Stimulated activated CD8-positive, alpha-beta memory T cell treated with anti-CD3 and anti-CD28 coated beads, Interleukin-12 subunit alpha, Interleukin-12 subunit beta, amount 100 ng/mL, for 24 hours (primary cell): ENCODE results near the gene HCRTR1.

Experiments
- DNase-seq: peaks from one replicate; pipeline ENCODE4 v3.0.0-alpha.2; 2020; ENCODE audit errors: extremely low read depth

HCRTR1 gene

DNA sequence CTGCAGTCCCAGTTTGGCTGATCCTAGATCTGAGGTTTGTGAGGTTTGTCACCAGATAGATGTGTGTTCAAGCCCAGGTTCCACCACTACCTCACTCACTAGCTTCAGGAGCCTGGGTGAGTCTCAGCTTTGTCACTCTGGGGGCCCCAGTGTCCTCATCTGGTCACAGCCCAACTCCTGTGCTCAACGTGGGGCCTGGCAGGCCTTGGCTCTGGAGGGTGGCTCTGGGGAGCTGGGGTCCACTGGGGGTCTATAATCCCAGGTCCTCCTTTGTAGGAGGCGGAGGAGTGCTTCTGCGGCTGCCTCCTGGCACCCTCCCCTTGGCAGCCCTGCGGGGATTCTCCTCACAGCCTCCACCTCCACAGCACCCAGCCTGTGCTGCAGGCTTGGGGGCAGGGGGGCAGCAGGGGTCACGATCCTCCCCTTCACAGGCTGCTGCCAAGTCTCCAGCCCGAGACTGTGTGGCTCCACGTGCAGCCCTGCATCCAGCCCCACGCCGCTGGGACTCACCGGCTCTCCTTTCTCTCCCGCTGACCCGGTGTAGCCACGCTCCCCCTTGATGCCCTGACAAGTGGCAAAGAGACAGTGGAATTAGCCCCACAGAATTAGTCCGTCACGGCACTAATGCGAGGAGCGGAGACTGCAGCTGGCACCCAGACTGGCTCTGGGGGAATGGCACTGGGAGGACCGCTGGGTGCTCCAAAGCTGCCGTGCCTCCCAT lies 49.7 kb downstream of the HCRTR1 start:
- no peak for DNase-seq

DNA sequence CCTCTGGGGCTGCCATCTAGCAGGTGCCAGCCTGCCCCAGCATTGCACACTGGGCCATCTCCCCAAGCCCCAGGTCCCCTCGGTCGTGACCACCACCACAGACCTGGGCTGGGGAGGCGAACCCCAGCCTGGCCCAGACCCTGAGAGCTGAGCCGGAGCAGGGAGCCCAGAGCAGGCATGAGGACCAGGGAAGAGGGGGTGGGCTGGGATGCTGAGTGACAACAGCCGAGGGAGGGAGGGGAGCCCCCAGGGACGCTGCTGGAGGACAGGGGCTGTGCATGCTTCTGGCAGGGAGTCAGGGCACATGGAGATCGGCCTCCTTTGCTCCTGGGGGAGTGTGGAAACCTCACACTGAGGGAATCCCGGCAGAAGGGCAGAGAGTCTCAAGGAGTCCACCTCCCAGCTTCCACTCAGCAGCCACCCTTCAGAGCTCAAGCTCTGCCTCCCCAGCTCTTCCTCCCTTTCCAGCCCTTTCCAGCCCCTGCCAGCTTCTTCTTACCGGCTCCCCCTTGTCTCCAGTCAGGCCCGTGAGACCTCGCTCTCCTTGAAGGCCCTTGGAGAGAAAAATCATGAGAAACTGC lies 50.9 kb downstream of the HCRTR1 start:
- no peak for DNase-seq

DNA sequence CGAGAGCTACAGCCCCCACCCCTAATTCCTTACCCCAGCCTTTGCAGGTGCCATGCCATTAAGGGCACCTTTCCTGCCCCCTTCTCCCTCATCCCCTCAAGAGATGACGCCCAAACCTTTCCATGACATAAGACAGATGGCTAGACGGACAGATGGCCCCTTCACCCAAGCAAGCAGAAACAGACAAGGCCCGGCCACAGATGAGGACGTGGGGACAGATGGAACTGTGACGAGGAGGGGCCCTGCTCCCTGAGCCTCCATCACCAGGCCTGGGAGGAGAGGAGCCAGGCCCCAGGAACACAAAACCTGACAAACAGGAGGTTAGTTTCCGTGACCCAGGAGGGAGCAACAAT lies 51.9 kb downstream of the HCRTR1 start:
- no peak for DNase-seq

DNA sequence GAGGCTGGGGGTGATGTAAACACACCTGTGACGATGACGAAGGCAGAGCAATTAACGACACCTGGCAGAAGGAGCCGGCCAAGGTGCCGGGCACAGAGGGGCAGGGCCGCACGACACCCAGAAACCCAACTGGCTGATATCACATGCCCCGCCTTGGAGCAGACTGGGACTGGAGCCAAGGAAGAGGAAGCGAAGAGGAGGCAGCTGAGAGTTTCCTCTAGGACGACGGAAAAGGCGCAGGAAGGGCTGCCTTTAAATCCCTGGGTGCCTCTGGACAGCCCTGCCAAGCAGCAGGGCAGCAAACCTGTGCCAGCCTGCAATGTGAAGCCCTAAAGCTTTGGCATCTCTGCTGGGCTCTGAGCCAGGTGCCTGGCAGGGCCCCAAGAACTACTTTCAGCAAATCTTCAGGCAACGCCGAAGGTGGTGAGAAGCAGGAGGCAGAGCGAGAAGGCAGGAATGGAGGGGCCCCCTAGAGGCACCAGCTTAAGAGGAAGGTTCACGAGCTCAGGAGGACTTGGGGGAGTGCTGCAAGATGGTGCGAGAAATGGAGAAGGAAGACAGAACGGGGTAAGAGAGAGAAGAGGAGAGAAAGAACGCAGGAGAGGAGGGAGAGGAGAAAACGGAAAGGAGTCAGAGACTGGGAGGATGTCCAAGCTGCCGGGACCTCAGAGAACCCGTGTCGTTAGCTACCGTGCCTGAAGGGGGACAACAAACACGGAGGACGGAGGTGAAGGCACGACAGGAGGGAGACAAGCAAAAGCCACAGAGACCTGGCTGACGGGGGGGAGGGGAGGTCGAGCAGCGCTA lies 52.5 kb downstream of the HCRTR1 start:
- no peak for DNase-seq

DNA sequence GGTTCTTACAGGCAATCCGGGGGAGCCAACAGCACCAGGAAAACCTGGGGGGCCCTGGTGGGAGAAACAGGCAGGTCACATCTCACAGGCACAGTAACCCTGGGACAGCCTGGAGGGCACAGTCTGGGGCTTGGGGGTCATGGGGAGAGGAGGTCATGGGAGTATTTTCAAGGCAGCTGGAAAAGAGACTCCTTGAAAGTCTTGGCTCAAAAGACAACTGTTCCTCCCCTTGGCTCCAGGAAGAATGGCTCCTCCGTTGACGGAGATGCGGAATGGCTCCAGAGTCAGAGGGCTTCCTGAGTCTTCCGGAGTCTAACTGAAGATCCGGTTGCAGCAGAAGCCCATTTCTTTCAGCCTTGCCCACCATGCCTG lies 53.1 kb downstream of the HCRTR1 start:
- no peak for DNase-seq

DNA sequence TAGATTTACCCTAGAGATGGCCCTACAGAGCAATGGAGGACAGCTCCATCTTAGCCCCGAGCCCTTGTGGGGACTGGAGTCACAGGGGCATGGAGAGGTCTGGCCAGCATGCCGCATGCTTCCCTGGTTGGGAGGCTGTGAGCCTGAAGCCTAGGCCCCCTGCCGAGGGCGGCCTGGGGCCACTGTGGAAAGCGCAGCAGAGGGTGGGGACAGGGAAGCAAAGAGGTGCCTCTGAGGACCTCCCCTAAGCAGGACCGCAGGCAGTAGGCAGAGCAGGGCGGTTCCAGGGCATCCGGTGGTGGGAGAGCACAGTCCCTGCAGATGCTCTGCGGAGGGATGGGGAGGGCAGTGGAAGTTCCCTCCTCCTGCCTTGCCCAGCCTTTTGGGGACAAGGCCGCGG lies 53.7 kb downstream of the HCRTR1 start:
- DNase-seq, result no peak

DNA sequence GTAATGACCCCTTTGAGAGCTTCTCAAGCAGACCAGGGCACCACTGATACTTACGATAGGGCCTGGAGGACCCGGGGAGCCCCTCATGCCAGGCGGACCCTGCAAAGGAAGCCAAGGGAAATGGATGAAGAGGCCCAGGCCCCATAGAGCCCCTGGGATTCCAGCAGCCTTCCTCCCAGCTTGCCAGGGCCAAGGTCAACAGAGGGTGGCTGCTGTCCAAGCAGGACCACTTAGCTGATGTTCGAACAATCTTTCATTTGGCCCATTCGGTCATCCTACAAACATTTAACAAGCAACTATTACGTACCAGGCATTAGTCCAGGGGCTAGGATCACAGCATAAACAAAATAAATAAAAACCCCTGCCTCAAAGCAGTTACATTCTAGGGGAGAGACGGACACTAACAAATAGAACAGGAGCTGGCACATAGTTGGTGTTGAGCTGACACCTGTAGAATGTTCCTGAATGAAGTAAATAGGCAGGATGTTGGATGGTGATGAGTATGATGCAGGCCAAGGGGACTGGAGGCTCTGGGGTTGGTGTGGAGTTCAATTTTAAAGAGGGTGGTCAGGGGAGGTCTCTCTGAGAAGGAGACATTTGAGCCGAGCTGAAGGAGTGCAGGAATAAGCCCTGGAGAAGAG lies 54.2 kb downstream of the HCRTR1 start:
- no peak for DNase-seq

DNA sequence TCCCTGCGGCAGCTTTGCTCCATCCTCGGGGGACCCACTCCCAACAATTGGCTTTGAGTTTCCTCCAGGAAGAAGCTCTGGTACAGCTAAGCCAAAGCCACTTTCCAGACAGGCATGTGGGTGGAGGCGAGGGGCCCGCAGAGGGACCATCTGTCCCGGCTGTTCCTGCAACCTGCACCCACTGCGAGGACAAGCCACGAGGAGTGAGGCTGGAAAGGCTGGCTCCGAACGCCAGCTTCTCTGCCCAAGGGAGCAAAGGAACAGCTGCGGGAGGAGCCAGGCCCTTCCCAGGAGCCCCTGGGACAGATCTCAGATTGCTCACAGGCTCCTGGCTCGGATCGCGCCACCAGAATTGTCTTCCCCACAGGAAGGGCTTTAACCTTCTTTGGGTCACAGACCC lies 55.5 kb downstream of the HCRTR1 start:
- no peak for DNase-seq

DNA sequence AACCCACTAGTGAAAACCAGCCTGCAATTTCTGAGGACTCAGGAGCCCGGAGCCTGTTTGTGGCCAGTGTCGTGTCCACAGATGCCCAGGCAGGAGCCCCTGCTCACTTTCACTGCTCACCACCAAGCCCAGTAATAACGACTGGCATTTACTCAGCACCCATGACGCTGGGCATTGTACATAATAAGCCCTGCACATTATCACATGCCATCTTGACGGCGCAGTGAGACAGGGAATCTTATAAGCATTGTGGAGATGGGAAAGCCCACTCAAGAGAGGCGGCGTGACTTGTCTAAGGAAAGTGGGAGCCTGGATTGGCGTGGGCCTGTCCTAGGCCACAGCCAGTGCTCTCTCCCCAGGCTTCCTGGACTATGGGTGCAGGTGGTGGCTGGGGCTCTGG lies 55.9 kb downstream of the HCRTR1 start:
- DNase-seq, result no peak

DNA sequence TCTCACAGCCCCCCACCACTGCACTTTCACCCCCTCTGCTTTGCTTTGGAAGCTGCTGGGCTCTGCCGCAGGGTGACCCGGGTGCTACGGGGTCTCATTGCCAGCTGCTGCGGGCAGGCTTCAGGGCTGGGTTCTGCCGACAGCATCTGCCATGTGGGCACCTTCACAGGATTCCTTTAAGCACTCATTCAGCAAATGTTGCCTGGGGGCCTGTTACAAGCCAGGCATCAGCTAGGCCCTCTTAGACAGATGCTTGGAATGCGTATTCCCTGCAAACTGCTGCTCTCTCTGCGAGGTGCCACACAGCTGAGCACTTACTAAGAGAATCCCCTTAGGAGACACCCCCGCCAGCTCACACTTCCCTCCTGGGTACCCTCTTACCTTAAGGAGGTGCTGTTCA lies 57.1 kb downstream of the HCRTR1 start:
- DNase-seq, result no peak

DNA sequence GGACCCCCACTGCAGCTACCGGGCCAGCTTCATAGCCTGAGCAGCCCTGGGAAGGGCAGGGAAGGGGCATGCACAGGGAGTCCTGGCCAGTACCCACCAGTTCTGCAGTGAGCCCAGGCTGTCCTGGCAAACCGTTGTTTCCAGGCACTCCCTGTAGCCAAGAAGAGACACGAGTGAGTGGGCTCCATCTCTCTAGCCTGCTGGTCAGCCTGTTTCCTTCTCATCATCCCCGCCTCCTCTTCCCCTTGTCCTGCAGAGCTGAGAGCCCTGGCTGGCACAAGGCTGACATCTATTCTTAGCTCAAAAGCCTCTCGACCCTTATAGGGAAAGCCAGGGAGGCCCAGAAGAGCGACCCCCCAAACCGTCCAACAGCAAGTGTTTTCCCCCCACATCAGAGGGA lies 57.7 kb downstream of the HCRTR1 start:
- no peak for DNase-seq

DNA sequence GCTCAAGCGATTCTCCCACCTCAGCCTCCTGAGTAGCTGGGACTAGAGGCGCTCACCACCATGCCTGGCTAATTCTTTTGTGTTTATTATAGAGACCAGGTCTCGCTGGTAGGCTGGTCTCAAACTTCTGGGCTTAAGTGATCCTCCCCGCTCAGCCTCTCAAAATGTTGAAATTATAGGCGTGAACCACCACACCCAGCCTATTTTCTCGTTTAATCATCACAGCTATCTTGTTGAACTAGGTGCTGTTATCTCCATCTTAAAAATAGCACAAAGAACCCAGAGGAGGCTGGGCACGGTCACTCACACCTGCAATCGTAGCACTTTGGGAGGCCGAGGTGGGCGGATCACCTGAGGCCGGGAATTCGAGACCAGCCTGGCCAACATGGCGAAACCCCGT lies 58.3 kb downstream of the HCRTR1 start:
- no peak for DNase-seq
